HepG2 (cell line): ENCODE results near the gene CYP17A1. TPM values are rescaled to one million over a fixed set of nuclear protein-coding genes. Genes with fewer than 3 reads are reported as not detected.
A peak's percentile ranks its signal among the peaks of the same experiment; 100 is the strongest.

Source experiments
- ADNP ChIP-seq: sonication (generic); formaldehyde crosslinking; IDR thresholded peaks from 2 replicates; pipeline ENCODE4 v1.4.0; 2020; ENCODE audit warnings: missing genetic modification reagents
- BRF2 ChIP-seq: sonication (generic); formaldehyde crosslinking; IDR thresholded peaks from 2 replicates; pipeline ENCODE4 v1.8.1; 2022; ENCODE audit warnings: mild to moderate bottlenecking, missing genetic modification reagents
- DNMT1 ChIP-seq: sonication (generic); formaldehyde crosslinking; IDR thresholded peaks from 2 replicates; pipeline ENCODE4 v1.5.1; 2020; ENCODE audit warnings: mild to moderate bottlenecking, missing genetic modification reagents
- E2F1 ChIP-seq: sonication (generic); formaldehyde crosslinking; IDR thresholded peaks from 2 replicates; pipeline ENCODE4 v1.5.0; 2020; ENCODE audit warnings: missing genetic modification reagents
- GATA4 ChIP-seq: sonication (generic); IDR thresholded peaks from 2 replicates; pipeline ENCODE4 v1.6.1; 2016; ENCODE audit warnings: antibody characterized with exemption, low read depth, borderline replicate concordance
- HNF1A ChIP-seq, 2 experiments: sonication (generic) in 1 of 2; formaldehyde crosslinking in 1 of 2; IDR thresholded peaks; 2 replicates each; pipeline versions ENCODE4 v1.4.0 to v1.6.1; 2016 to 2020; ENCODE audit warnings: borderline replicate concordance in 1 of 2, low read depth in 1 of 2, mild to moderate bottlenecking in 1 of 2, missing genetic modification reagents in 1 of 2
- JARID2 ChIP-seq: sonication (generic); formaldehyde crosslinking; IDR thresholded peaks from 2 replicates; pipeline ENCODE4 v1.8.1; 2023; ENCODE audit warnings: missing genetic modification reagents, inconsistent platforms; ENCODE audit not compliant: insufficient replicate concordance
- PLSCR1 ChIP-seq: sonication (generic); formaldehyde crosslinking; IDR thresholded peaks from 2 replicates; pipeline ENCODE4 v1.5.0; 2020; ENCODE audit warnings: missing genetic modification reagents, mild to moderate bottlenecking, borderline replicate concordance
- RARG ChIP-seq: sonication (generic); formaldehyde crosslinking; IDR thresholded peaks from 2 replicates; pipeline ENCODE4 v1.4.0; 2020; ENCODE audit warnings: low read depth, mild to moderate bottlenecking, missing genetic modification reagents
- TFDP1 ChIP-seq: IDR thresholded peaks from 2 replicates; pipeline ENCODE4 v1.6.1; 2016; ENCODE audit warnings: missing compliant biosample characterization, missing genetic modification reagents, borderline replicate concordance
- THAP7 ChIP-seq: sonication (generic); formaldehyde crosslinking; IDR thresholded peaks from 2 replicates; pipeline ENCODE4 v1.8.1; 2023; ENCODE audit warnings: mild to moderate bottlenecking, missing genetic modification reagents
- ZFP36L1 ChIP-seq: sonication (generic); formaldehyde crosslinking; IDR thresholded peaks from 2 replicates; pipeline ENCODE4 v1.8.0; 2022; ENCODE audit warnings: mild to moderate bottlenecking, missing genetic modification reagents, moderate library complexity
- ZMAT3 ChIP-seq: sonication (generic); formaldehyde crosslinking; conservative IDR thresholded peaks from 2 replicates; pipeline ENCODE4 v1.7.0; 2021; ENCODE audit warnings: missing genetic modification reagents
- ZNF224 ChIP-seq: sonication (generic); formaldehyde crosslinking; IDR thresholded peaks from 2 replicates; pipeline ENCODE4 v1.5.0; 2020; ENCODE audit warnings: mild to moderate bottlenecking, missing genetic modification reagents
- ZNF263 ChIP-seq: sonication (generic); formaldehyde crosslinking; IDR thresholded peaks from 2 replicates; pipeline ENCODE4 v1.4.0; 2020; ENCODE audit warnings: missing genetic modification reagents
- ZNF552 ChIP-seq: sonication (generic); formaldehyde crosslinking; IDR thresholded peaks from 2 replicates; pipeline ENCODE4 v1.9.0; 2022; ENCODE audit warnings: missing genetic modification reagents, mild to moderate bottlenecking, borderline replicate concordance
- ZSCAN31 ChIP-seq: sonication (generic); formaldehyde crosslinking; IDR thresholded peaks from 2 replicates; pipeline ENCODE4 v1.5.0; 2020; ENCODE audit warnings: low read depth, mild to moderate bottlenecking, missing genetic modification reagents
- polyA plus RNA-seq, 8 experiments: library from polyadenylated mRNA; depleted of rRNA in 3 of 8; stranded (reverse) in 7 of 8; unstranded in 1 of 8; fragments of >200 nt; fragmentation: Illumina TruSeq in 4 of 8; extraction: Trizol in 4 of 8; gene quantifications; 2 replicates each; pipeline versions ENCODE4 v1.2.1 to v1.2.3, GENCODE V29; 2011 to 2016; ENCODE audit warnings: low read depth in 4 of 8, missing spikeins in 1 of 8, mixed read lengths in 1 of 8; ENCODE audit not compliant: insufficient read depth in 1 of 8
- total RNA-seq, 5 experiments: library from RNA; depleted of rRNA; stranded (reverse); fragments of >200 nt; fragmentation: Illumina TruSeq; extraction: Trizol; gene quantifications; 2 replicates each; pipeline ENCODE4 v1.2.3, GENCODE V29; 2016; ENCODE audit warnings: low read depth in 1 of 5

CYP17A1 gene
- total and polyA plus RNA-seq, 2 of the 13 experiments (the other 11 are each of a cell fraction or from before 2014, with no cell fraction given) = 0.13 to 1.1 TPM

GRCh38 chr10:102869258-102870198 lies 32.3 kb upstream of the CYP17A1 start, which contains the start of gene AS3MT (continued):
- TF ChIP-seq JARID2 (CRISPR knock-in tag) (peak; percentile 55), GATA4 (no peak), PLSCR1 (CRISPR knock-in tag) (no peak), BRF2 (CRISPR knock-in tag) (no peak), DNMT1 (CRISPR knock-in tag) (no peak), TFDP1 (CRISPR knock-in tag) (peak; percentile 73), RARG (CRISPR knock-in tag) (no peak), ZSCAN31 (0 out of 2 replicates have a peak, but pooled peaks have one; percentile 28), ZFP36L1 (CRISPR knock-in tag) (no peak), THAP7 (no peak), ZMAT3 (CRISPR knock-in tag) (no peak), ZNF224 (CRISPR knock-in tag) (no peak), ZNF552 (CRISPR knock-in tag) (peak; percentile 68; the same call in 1 of the 2 replicates), HNF1A (IDR thresholded peaks at IDR 0.05; ENCODE audit: low read depth) (no peak), HNF1A (CRISPR knock-in tag; IDR thresholded peaks at IDR 0.05; ENCODE audit: borderline replicate concordance) (peak; percentile 45; the same call in 1 of the 2 replicates), E2F1 (CRISPR knock-in tag) (peak; percentile 76), ADNP (CRISPR knock-in tag) (0 out of 2 replicates have a peak, but pooled peaks have one; percentile 29), ZNF263 (CRISPR knock-in tag) (no peak)
